HUES64 (cell line): ENCODE results near the gene ADAP1.
"Not testable (repeated sequence)": the region's sequence is repeated elsewhere in the genome, so short reads cannot be mapped to it uniquely, and the experiment has no call there.

Experiments
- H3K27ac ChIP-seq: 2 replicates; pipeline ENCODE4 v1.7.0; 2013; ENCODE audit warnings: low read depth, low read length, inconsistent platforms
- H3K27me3 ChIP-seq: 2 replicates; pipeline ENCODE4 v1.6.1; 2013; ENCODE audit warnings: mild to moderate bottlenecking, low read length; ENCODE audit not compliant: insufficient read depth
- H3K36me3 ChIP-seq: 2 replicates; pipeline ENCODE4 v1.6.1; 2013; ENCODE audit warnings: mild to moderate bottlenecking, low read length; ENCODE audit not compliant: insufficient read depth
- H3K4me1 ChIP-seq: 2 replicates; pipeline ENCODE4 v1.6.1; 2013; ENCODE audit warnings: mild to moderate bottlenecking, low read length, moderate library complexity; ENCODE audit not compliant: insufficient read depth
- H3K4me3 ChIP-seq: 2 replicates; pipeline ENCODE4 v1.5.1; 2013; ENCODE audit warnings: mild to moderate bottlenecking, low read length, moderate library complexity
- H3K9ac ChIP-seq: 2 replicates; pipeline ENCODE4 v1.6.1; 2013; ENCODE audit warnings: mild to moderate bottlenecking, low read depth, low read length
- H3K9me3 ChIP-seq: 2 replicates; pipeline ENCODE4 v1.6.1; 2013; ENCODE audit warnings: low read depth, low read length; ENCODE audit not compliant: insufficient read depth
- WGBS: fragments of 150-250, 120-280 bp; methylation state at CpG from one replicate; pipeline ENCODE4 v1.1.7; 2013; ENCODE audit warnings: missing lambda C conversion rate; 5-methylcytosine and 5-hydroxymethylcytosine counted together

Gene ADAP1

DNA sequence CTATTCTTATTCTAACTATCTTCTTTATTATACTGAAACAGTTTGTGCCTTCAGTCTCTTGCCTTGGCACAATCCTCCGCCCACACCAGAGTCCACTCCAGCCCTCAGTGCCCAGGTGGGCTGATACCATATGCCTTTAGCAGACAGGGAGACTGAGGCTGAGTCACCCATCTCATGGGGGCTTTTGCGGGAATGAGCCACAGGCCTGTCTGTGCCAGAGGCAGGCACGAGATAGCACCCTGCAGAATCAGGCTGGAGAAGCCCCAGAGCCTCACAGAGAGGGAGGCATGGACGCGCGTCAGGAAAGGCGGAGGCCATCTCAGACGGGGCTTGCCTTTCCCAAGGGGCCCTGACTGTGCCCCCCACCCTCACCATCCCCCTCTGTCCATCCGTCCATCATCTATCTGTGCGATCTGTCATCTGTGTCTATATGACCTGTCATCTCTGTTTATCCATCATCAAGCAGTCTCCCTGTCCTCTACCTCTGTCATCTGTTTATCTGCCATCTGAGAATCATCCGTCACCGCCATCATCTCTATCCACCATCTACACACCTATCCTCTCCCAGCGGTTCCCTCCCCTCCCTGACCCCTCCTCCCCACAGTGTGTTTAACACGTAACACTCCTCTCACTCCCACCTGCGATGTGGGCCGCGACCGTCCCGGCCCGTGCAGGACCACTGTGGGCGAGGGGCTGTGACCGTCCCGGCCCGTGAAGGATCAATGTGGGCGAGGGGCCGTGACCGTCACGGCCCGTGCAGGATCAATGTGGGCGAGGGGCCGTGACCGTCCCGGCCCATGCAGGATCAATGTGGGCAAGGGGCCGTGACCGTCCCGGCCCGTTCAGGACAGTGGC is 7.3 kb upstream of the ADAP1 start:
- Histone ChIP-seq H3K36me3 (peaks cover 3% of the 10 kb centered on the region; the same call in 1 of the 2 replicates), H3K27ac (no peak overlapping the region), H3K4me3 (no peak overlapping the region), H3K9me3 (no peaks in the 10 kb centered on the region), H3K4me1 (no peaks in the 10 kb centered on the region), H3K9ac (no peak overlapping the region), H3K27me3 (no peaks in the 10 kb centered on the region)
- 93% methylated on average over 37 of the region's 37 CpGs for WGBS

DNA sequence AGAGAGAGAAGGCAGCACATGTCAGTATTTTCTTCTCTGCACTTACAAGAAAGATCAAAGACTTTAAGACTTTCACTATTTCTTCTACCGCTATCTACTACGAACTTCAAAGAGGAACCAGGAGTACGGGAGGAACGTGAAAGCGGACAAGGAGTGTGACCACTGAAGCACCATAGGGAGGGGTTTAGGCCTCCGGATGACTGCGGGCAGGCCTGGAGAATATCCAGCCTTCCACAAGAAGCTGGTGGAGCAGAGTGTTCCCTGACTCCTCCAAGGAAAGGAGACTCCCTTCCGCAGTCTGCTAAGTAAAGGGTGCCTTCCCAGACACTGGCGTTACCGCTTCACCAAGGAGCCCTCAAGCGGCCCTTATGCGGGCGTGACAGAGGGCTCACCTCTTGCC is 6.5 kb upstream of the ADAP1 start:
- not testable (repeated sequence) for H3K27me3 ChIP-seq, H3K36me3 ChIP-seq, H3K4me1 ChIP-seq, H3K4me3 ChIP-seq, H3K27ac ChIP-seq, H3K9me3 ChIP-seq, H3K9ac ChIP-seq
- 86% methylated on average over 12 of the region's 13 CpGs for WGBS

GRCh38 chr7:960269-960871 is 5.9 kb upstream of the ADAP1 start:
- WGBS = 93% methylated on average over 29 of the region's 31 CpGs

GRCh38 chr7:959740-960139 is 5.3 kb upstream of the ADAP1 start:
- H3K4me3 ChIP-seq, H3K9ac ChIP-seq, H3K36me3 ChIP-seq, H3K27ac ChIP-seq, H3K9me3 ChIP-seq, H3K4me1 ChIP-seq: not testable (repeated sequence)
- 96% methylated on average over 10 of the region's 10 CpGs for WGBS
- peaks cover 13% of the 10 kb centered on the region for H3K27me3 ChIP-seq

More at GRCh38 chr7:960269-960871, 5.9 kb upstream of the ADAP1 start:
- peaks cover 7% of the 10 kb centered on the region for H3K27me3 ChIP-seq
- H3K9me3 ChIP-seq = no peaks in the 10 kb centered on the region
- no peak overlapping the region for H3K9ac ChIP-seq
- H3K27ac ChIP-seq = no peak overlapping the region
- no peaks in the 10 kb centered on the region for H3K36me3 ChIP-seq
- no peak overlapping the region for H3K4me3 ChIP-seq
- no peaks in the 10 kb centered on the region for H3K4me1 ChIP-seq

- no peak overlapping the region for H3K4me3 ChIP-seq
- H3K9ac ChIP-seq = no peak overlapping the region
- no peak overlapping the region for H3K27ac ChIP-seq
- 55% methylated on average over 20 of the region's 20 CpGs for WGBS
- no peaks in the 10 kb centered on the region for H3K9me3 ChIP-seq
- no peaks in the 10 kb centered on the region for H3K4me1 ChIP-seq
- H3K36me3 ChIP-seq = no peaks in the 10 kb centered on the region
- H3K27me3 ChIP-seq = peaks cover 14% of the 10 kb centered on the region
These were observed 4.8 kb upstream of the ADAP1 start for GRCh38 chr7:959271-959670.

DNA sequence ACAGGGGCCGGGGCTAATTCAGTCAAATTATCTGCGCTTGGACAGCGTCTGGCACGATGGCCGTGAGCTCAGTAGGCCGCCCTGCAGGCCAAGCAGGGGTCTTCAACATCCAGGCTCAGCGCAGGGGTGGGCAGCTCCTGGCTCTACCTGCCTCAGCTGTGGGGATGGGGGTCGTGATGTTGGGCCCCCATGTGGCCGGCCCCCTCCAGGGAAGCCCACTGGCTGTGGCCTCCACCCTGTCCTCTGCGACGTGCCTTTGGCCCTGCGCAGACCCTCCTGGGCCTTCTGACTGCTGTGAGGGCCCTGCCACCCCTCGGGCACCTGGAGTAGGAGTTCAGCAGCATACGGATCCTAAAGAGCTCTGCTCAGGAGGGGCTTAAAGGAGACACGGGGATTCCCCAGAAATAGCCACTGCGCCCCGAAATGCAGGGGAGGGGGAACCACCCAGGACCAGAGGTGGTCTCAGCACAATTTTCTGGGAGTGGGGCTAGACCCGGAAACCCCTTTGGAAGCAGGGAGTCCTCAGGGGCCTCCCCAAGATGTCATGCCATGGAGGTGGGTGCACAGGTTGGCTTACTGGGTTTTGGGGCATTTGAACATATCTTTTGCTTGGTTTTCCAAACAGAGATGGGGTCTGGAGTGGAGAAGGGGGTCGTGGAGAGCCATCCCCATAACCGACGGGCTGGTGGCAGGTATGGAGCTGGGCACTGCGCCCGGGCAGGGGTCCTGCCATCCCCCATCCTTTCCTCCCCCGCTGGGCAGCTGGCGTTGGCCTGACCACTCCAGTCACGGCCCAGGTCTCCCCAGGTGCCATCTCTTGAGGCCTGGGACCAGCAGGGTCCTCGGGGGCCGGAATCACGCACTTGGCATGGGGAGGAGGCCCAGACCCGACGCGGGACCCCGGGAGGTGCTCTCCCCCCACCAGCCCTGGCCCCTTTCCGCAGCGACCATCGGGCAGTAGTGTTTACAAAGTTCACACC is 4.0 kb upstream of the ADAP1 start:
- Histone ChIP-seq H3K4me3 (no peak overlapping the region), H3K9me3 (no peaks in the 10 kb centered on the region), H3K9ac (no peak overlapping the region), H3K27me3 (peaks cover 19% of the 10 kb centered on the region), H3K36me3 (no peaks in the 10 kb centered on the region), H3K27ac (no peak overlapping the region), H3K4me1 (no peaks in the 10 kb centered on the region)
- 84% methylated on average over 36 of the region's 36 CpGs for WGBS

DNA sequence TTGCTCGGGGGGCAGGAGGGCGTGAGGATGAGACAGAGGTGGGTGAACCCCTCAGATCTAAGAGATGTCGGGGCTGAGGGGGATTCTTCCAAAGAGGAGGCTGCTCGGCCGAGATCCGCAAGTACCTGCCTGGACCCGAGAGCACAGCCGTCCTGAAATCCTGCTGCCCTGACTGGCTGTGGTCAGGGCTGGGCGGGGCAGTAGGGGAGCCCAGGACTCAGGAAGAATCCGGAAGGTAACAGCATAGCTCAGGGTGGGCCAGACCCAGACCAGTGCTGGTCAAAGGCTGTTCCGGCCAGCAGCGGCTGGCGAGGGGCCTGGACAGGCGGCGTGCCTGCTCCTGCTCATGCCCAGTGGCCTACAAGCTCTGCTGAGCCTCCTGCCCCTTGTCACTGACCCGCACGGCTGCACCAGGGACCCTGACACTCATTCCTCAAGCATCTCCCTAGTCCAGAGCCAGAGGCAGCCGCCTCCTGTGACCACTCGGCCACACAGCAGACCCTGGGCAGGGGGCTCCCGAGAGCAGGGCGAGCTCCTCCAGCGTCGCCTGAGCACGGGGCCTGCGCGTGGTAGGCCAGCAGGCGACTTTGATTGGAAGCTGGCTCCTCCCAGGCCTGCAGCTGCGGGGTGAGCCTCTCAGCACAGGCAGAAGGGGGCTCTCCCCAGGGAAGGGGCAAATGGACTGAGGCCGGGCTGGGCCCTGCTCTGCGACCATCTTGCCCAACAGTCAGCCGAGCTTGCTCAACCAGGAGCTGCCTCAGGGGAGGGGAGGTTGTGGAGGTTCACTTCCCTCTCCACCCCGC is 3.1 kb upstream of the ADAP1 start:
- H3K9me3 ChIP-seq = no peaks in the 10 kb centered on the region
- peaks cover 27% of the 10 kb centered on the region for H3K27me3 ChIP-seq
- no peaks in the 10 kb centered on the region for H3K36me3 ChIP-seq
- no peaks in the 10 kb centered on the region for H3K4me1 ChIP-seq
- no peak overlapping the region for H3K27ac ChIP-seq
- no peak overlapping the region; the same call in 1 of the 2 replicates for H3K9ac ChIP-seq
- no peak overlapping the region for H3K4me3 ChIP-seq
- 81% methylated on average over 32 of the region's 32 CpGs for WGBS

GRCh38 chr7:956031-956430 is 1.6 kb upstream of the ADAP1 start:
- WGBS = 92% methylated on average over 10 of the region's 10 CpGs
- no peak overlapping the region for H3K27ac ChIP-seq
- no peak overlapping the region for H3K4me3 ChIP-seq
- no peak overlapping the region for H3K9ac ChIP-seq
- H3K27me3 ChIP-seq = peaks cover 32% of the 10 kb centered on the region
- no peaks in the 10 kb centered on the region for H3K4me1 ChIP-seq
- H3K9me3 ChIP-seq = no peaks in the 10 kb centered on the region
- no peaks in the 10 kb centered on the region for H3K36me3 ChIP-seq

- Histone ChIP-seq H3K27ac (no peak overlapping the region), H3K36me3 (no peaks in the 10 kb centered on the region), H3K9me3 (no peaks in the 10 kb centered on the region), H3K9ac (no peak overlapping the region; the same call in 1 of the 2 replicates), H3K27me3 (peaks cover 32% of the 10 kb centered on the region), H3K4me3 (peak overlapping the region; percentile 45), H3K4me1 (no peaks in the 10 kb centered on the region)
- WGBS = 5% methylated on average over 78 of the region's 78 CpGs
These were observed 743 bp downstream of the ADAP1 start for GRCh38 chr7:953547-954327.
